ENCODE results near the gene KLRK1. TPM values are rescaled to one million over a fixed set of nuclear protein-coding genes. Genes with fewer than 3 reads are reported as not detected.
"Not testable (repeated sequence)": the region's sequence is repeated elsewhere in the genome, so short reads cannot be mapped to it uniquely, and the experiment has no call there.

Gene KLRK1
- total RNA-seq = not detected in 3 replicates
- long read RNA-seq = 0 reads

DNA sequence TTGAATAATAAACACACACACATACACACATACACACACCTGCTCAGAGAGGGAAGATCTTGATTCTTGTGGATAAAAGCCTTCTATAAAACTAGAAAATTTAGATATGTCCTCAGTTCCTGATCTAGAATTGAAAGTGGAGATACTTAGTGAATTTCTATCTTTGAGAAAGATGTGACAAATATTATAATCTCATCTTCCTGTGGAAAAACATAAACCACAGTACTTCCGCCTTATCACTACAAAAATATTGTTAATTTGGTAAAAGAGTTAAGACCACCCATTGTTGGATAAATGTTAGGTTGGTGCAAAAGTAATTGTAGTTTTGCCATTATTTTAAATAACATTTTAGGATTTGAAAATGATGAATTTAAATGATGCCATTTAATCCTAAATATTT lies at the start of gene KLRK1:
TSS of gene KLRK1 (minus strand) at position 138 of the 400 bp plus-strand sequence. CDS start 1,231 bp downstream, outside the sequence.
- Mint-ChIP-seq H3K27ac (ENCODE audit: unreplicated experiment) (no peak within 1 kb of the TSS), H3K4me3 (ENCODE audit: unreplicated experiment) (no peak within 1 kb of the TSS), H3K4me1 (ENCODE audit: low read depth) (peaks cover 50% of the 10 kb centered on the region), H3K27me3 (ENCODE audit: low read depth) (no peaks in the 10 kb centered on the region), H3K9me3 (ENCODE audit: low read depth) (peaks cover 1% of the 10 kb centered on the region), H3K36me3 (ENCODE audit: low read depth) (no peaks in the 10 kb centered on the region)
- no peak for DNase-seq (ENCODE audit: low spot score)
- TF ChIP-seq, protein P1, sequence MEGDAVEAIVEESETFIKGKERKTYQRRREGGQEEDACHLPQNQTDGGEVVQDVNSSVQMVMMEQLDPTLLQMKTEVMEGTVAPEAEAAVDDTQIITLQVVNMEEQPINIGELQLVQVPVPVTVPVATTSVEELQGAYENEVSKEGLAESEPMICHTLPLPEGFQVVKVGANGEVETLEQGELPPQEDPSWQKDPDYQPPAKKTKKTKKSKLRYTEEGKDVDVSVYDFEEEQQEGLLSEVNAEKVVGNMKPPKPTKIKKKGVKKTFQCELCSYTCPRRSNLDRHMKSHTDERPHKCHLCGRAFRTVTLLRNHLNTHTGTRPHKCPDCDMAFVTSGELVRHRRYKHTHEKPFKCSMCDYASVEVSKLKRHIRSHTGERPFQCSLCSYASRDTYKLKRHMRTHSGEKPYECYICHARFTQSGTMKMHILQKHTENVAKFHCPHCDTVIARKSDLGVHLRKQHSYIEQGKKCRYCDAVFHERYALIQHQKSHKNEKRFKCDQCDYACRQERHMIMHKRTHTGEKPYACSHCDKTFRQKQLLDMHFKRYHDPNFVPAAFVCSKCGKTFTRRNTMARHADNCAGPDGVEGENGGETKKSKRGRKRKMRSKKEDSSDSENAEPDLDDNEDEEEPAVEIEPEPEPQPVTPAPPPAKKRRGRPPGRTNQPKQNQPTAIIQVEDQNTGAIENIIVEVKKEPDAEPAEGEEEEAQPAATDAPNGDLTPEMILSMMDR (IDR thresholded peaks at IDR 0.05) = no peak

GRCh38 chr12:10437601-10438000 lies 47.8 kb upstream of the KLRK1 start:
- not testable (repeated sequence) for H3K4me1 Mint-ChIP-seq (ENCODE audit: low read depth); H3K36me3 Mint-ChIP-seq (ENCODE audit: low read depth); H3K9me3 Mint-ChIP-seq (ENCODE audit: low read depth); DNase-seq (ENCODE audit: low spot score); H3K27me3 Mint-ChIP-seq (ENCODE audit: low read depth); H3K4me3 Mint-ChIP-seq (ENCODE audit: unreplicated experiment); H3K27ac Mint-ChIP-seq (ENCODE audit: unreplicated experiment)

- DNase-seq (ENCODE audit: low spot score); H3K4me1 Mint-ChIP-seq (ENCODE audit: low read depth); H3K9me3 Mint-ChIP-seq (ENCODE audit: low read depth); H3K36me3 Mint-ChIP-seq (ENCODE audit: low read depth); H3K4me3 Mint-ChIP-seq (ENCODE audit: unreplicated experiment); H3K27me3 Mint-ChIP-seq (ENCODE audit: low read depth): not testable (repeated sequence)
- peak within 1 kb of the TSS; percentile 68 for H3K27ac Mint-ChIP-seq (ENCODE audit: unreplicated experiment)
Observed at GRCh38 chr12:10435816-10436215, 46.0 kb upstream of the KLRK1 start, which contains the start of gene KLRC2. Gene KLRC2 (minus strand): TSS chr12:10436010. CDS start chr12:10435986, 24 bp downstream.

- H3K9me3 Mint-ChIP-seq (ENCODE audit: low read depth); H3K27ac Mint-ChIP-seq (ENCODE audit: unreplicated experiment); H3K27me3 Mint-ChIP-seq (ENCODE audit: low read depth); H3K4me3 Mint-ChIP-seq (ENCODE audit: unreplicated experiment); DNase-seq (ENCODE audit: low spot score); H3K4me1 Mint-ChIP-seq (ENCODE audit: low read depth); H3K36me3 Mint-ChIP-seq (ENCODE audit: low read depth): not testable (repeated sequence)
Observed at GRCh38 chr12:10430623-10431022, 40.8 kb upstream of the KLRK1 start.

GRCh38 chr12:10425938-10426337 lies 36.1 kb upstream of the KLRK1 start:
- not testable (repeated sequence) for H3K27me3 Mint-ChIP-seq (ENCODE audit: low read depth); H3K36me3 Mint-ChIP-seq (ENCODE audit: low read depth); H3K27ac Mint-ChIP-seq (ENCODE audit: unreplicated experiment); H3K9me3 Mint-ChIP-seq (ENCODE audit: low read depth); DNase-seq (ENCODE audit: low spot score); H3K4me3 Mint-ChIP-seq (ENCODE audit: unreplicated experiment); H3K4me1 Mint-ChIP-seq (ENCODE audit: low read depth)

DNA sequence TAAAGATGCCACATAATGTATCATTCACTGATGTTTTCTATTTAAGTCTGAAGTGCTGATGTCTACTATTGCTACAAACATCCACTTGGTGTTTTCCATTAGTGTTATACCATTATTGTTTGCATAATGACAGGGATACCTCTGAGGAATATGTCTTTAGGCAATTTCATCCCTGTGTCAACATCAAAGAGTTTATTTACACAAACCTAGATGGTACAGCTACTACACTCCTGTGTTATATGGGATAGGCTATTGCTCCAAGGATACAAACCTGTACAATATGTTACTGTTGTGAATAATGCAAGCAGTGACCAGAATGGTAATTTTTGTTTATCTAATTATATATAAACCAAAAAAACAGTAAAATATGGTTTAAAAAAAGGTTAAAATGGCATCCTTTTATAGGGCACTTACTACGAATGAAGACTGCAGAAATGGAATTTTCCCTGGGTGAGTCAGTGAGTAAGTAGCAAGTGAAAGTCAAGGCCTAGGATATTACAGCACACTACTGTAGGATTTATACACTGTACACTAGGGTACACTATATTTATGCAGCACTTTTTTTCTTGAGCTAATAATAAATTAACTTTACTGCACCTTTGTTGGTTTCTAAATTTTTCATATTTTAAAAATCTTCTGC lies 34.5 kb upstream of the KLRK1 start:
- not testable (repeated sequence) for H3K4me1 Mint-ChIP-seq (ENCODE audit: low read depth); H3K27ac Mint-ChIP-seq (ENCODE audit: unreplicated experiment); DNase-seq (ENCODE audit: low spot score); H3K36me3 Mint-ChIP-seq (ENCODE audit: low read depth); H3K4me3 Mint-ChIP-seq (ENCODE audit: unreplicated experiment); H3K27me3 Mint-ChIP-seq (ENCODE audit: low read depth); H3K9me3 Mint-ChIP-seq (ENCODE audit: low read depth)

DNA sequence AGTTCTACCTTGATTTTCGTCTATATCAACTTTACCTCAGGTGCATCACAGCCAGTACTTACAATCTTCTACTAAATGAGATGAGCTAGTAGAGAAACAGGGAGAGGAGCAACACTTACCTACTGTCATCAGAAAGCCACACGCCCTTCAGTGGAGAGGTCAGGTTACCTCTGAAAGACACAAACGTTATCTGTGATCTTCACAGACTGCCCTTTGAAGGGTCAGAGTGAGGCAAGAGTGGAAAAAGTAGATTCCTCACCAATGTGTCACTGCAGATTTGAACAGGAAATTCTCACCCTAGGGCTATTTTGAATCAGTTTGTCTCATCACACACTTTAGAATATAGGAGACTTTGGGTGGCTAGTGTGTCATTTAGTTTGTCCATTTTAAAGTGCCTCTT lies 32.3 kb upstream of the KLRK1 start:
- H3K36me3 Mint-ChIP-seq (ENCODE audit: low read depth); H3K27ac Mint-ChIP-seq (ENCODE audit: unreplicated experiment); H3K9me3 Mint-ChIP-seq (ENCODE audit: low read depth); DNase-seq (ENCODE audit: low spot score); H3K4me1 Mint-ChIP-seq (ENCODE audit: low read depth); H3K4me3 Mint-ChIP-seq (ENCODE audit: unreplicated experiment); H3K27me3 Mint-ChIP-seq (ENCODE audit: low read depth): not testable (repeated sequence)

DNA sequence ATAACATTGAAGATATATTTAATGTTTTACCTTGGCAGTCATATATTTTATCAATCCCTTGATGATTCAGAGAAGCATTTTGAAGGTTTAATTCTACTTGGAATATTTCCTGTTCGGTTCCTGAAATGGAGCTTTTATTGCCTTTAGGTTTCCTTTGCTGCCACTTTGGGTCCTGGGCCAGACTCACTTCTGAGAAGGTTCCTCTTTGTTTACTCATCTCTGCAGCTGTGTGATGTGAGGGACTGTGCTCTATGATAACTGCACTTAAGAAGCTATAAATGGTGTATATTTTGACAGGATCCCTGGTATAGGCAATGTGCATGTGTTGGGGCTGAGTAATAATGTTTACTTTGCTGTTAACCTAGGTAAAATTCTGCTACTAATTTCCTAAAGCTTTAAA lies 30.5 kb upstream of the KLRK1 start, which contains the start of gene KLRC3:
TSS of gene KLRC3 (minus strand) at position 262 of the 400 bp plus-strand sequence. CDS start at position 217, 45 bp downstream.
- not testable (repeated sequence) for H3K4me3 Mint-ChIP-seq (ENCODE audit: unreplicated experiment); DNase-seq (ENCODE audit: low spot score); H3K36me3 Mint-ChIP-seq (ENCODE audit: low read depth); H3K27me3 Mint-ChIP-seq (ENCODE audit: low read depth); H3K4me1 Mint-ChIP-seq (ENCODE audit: low read depth); H3K9me3 Mint-ChIP-seq (ENCODE audit: low read depth)
- peak within 1 kb of the TSS; percentile 36 for H3K27ac Mint-ChIP-seq (ENCODE audit: unreplicated experiment)

- no peaks in the 10 kb centered on the region for H3K4me1 Mint-ChIP-seq (ENCODE audit: low read depth)
- peaks cover 8% of the 10 kb centered on the region for H3K9me3 Mint-ChIP-seq (ENCODE audit: low read depth)
- DNase-seq (ENCODE audit: low spot score) = no peak
- TF ChIP-seq, protein P1 (IDR thresholded peaks at IDR 0.05) = no peak
- no peak within 1 kb of the TSS for H3K27ac Mint-ChIP-seq (ENCODE audit: unreplicated experiment)
- H3K4me3 Mint-ChIP-seq (ENCODE audit: unreplicated experiment) = no peak within 1 kb of the TSS
- H3K27me3 Mint-ChIP-seq (ENCODE audit: low read depth) = no peaks in the 10 kb centered on the region
- H3K36me3 Mint-ChIP-seq (ENCODE audit: low read depth) = no peaks in the 10 kb centered on the region
Observed at GRCh38 chr12:10409392-10409791, 19.6 kb upstream of the KLRK1 start, which contains the start of gene KLRC4. Gene KLRC4 (minus strand): TSS chr12:10409757. CDS start chr12:10409575, 182 bp downstream.

Measured in chondrocyte (in vitro differentiated cells).